ENCODE results near the gene OAS2. TPM values are rescaled to one million over a fixed set of nuclear protein-coding genes. Genes with fewer than 3 reads are reported as not detected.
A peak's percentile ranks its signal among the peaks of the same experiment; 100 is the strongest.

The OAS2 gene
- total RNA-seq, 2 donors from 2014 or later, result 11.9 to 21.2 TPM

- no peaks in the 10 kb centered on the region for H3K9me3 ChIP-seq
- no peaks in the 10 kb centered on the region for H3K27me3 ChIP-seq (replicated peaks; ENCODE audit: insufficient read depth)
- DNase-seq (ENCODE audit: low spot score), result no peak
- H3K27ac ChIP-seq, result no peak overlapping the region
- no peaks in the 10 kb centered on the region for H3K36me3 ChIP-seq
- no peak overlapping the region for H3K4me3 ChIP-seq
- no peak for TF ChIP-seq CTCF (IDR thresholded peaks at IDR 0.05)
- ATAC-seq (ENCODE audit: insufficient number of reproducible peaks, low FRiP score, low read depth), result no peak
- peaks cover 15 to 33% of the 10 kb centered on the region in 2 donors for H3K4me1 ChIP-seq (ENCODE audit: control insufficient read depth in 1 of 2, low read depth in 2 of 2)
Measured at GRCh38 chr12:112974904-112975303, 3.4 kb upstream of the OAS2 start.

GRCh38 chr12:112977139-112977538 lies 1.2 kb upstream of the OAS2 start:
- DNase-seq (ENCODE audit: low spot score) (no peak), ATAC-seq (ENCODE audit: insufficient number of reproducible peaks, low FRiP score, low read depth) (no peak)
- Histone ChIP-seq H3K9me3 (no peaks in the 10 kb centered on the region), H3K27me3 (replicated peaks; ENCODE audit: insufficient read depth) (no peaks in the 10 kb centered on the region), H3K4me3 (no peak overlapping the region), H3K4me1 (ENCODE audit: control insufficient read depth in 1 of 2, low read depth in 2 of 2) (peaks cover 15 to 33% of the 10 kb centered on the region in 2 donors), H3K27ac (no peak overlapping the region), H3K36me3 (no peaks in the 10 kb centered on the region)
- no peak for TF ChIP-seq CTCF (IDR thresholded peaks at IDR 0.05)

DNA sequence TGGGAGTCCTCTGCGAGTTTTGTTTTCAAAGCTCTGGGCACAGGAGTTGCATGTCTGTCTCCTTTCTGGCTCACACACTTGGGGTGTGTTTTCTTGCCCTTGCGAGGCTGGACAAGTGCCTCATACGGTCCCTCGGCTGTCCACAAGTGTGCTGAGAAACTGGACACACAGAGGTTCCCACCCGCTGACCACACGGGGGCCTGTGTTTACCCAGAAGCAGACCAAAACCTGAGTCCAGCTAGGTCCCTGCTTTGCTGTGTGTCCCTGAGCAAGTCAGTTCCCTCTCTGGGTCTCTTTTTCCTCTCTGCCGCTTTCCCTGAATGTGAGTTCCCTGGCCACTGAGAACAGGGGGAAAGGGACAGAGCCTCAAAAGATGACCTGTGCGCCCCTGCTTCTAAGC lies 678 bp upstream of the OAS2 start:
- Histone ChIP-seq H3K4me1 (ENCODE audit: control insufficient read depth in 1 of 2, low read depth in 2 of 2) (peaks cover 15 to 33% of the 10 kb centered on the region in 2 donors), H3K27me3 (replicated peaks; ENCODE audit: insufficient read depth) (no peaks in the 10 kb centered on the region), H3K27ac (peak overlapping the region; percentile 54 to 78), H3K36me3 (no peaks in the 10 kb centered on the region), H3K4me3 (peak overlapping the region; percentile 77), H3K9me3 (no peaks in the 10 kb centered on the region)
- TF ChIP-seq CTCF (IDR thresholded peaks at IDR 0.05), result no peak
- DNase-seq (ENCODE audit: low spot score) (no peak), ATAC-seq (ENCODE audit: insufficient number of reproducible peaks, low FRiP score, low read depth) (no peak)

- H3K4me1 ChIP-seq (ENCODE audit: control insufficient read depth in 1 of 2, low read depth in 2 of 2), result peaks cover 11 to 23% of the 10 kb centered on the region in 2 donors
- TF ChIP-seq CTCF (IDR thresholded peaks at IDR 0.05), result no peak
- peak overlapping the region; percentile 53 to 78 for H3K27ac ChIP-seq
- DNase-seq (ENCODE audit: low spot score) (no peak), ATAC-seq (ENCODE audit: insufficient number of reproducible peaks, low FRiP score, low read depth) (no peak)
- H3K36me3 ChIP-seq, result no peaks in the 10 kb centered on the region
- peak overlapping the region; percentile 77 for H3K4me3 ChIP-seq
- no peaks in the 10 kb centered on the region for H3K27me3 ChIP-seq (replicated peaks; ENCODE audit: insufficient read depth)
- H3K9me3 ChIP-seq, result no peaks in the 10 kb centered on the region
Measured at GRCh38 chr12:112979041-112979680, 842 bp downstream of the OAS2 start.

DNA sequence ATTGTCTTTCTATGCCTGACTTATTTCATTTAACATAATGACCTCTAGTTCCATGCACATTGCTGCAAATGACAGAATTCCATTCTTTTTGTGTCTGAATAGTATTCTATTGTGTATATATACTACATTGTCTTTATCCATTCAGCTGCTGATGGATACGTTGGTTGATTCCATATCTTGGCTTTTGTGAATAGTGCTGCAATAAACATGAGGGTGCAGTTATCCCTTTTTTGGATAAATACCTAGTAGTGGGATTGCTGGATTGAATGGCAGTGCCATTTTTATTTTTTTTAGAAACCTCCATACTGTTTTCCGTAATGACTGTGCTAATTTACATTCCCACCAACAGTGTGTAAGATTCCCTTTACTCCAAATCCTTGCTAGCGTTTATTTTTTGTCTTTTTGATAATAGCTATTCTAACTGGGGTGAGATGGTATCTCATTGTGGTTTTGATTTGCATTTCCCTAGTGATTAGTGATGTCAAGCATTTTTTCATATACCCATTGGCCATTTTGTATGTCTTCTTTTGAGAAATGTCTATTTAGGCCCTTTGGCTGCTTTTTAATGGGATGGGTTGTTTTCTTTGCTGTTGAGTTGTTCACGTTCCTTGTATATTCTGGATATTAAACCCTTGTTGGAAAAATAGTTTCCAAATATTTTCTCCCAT lies 2.3 kb downstream of the OAS2 start:
- no peaks in the 10 kb centered on the region for H3K27me3 ChIP-seq (replicated peaks; ENCODE audit: insufficient read depth)
- ATAC-seq (ENCODE audit: insufficient number of reproducible peaks, low FRiP score, low read depth), result no peak

More for the DNA sequence above, 2.3 kb downstream of the OAS2 start:
- Histone ChIP-seq H3K27ac (no peak overlapping the region), H3K9me3 (no peaks in the 10 kb centered on the region), H3K36me3 (no peaks in the 10 kb centered on the region), H3K4me1 (ENCODE audit: control insufficient read depth in 1 of 2, low read depth in 2 of 2) (peaks cover 11 to 22% of the 10 kb centered on the region in 2 donors), H3K4me3 (peak overlapping the region; percentile 26)
- no peak for TF ChIP-seq CTCF (IDR thresholded peaks at IDR 0.05)
- no peak for DNase-seq (ENCODE audit: low spot score)

All from thoracic aorta (tissue), 2 donors.